ENCODE data around the gene SMIM8. TPM values are rescaled to one million over a fixed set of nuclear protein-coding genes. Genes with fewer than 3 reads are reported as not detected.

SMIM8 gene
- total RNA-seq, 1 experiment from 2014 or later = 6.6 TPM

- Histone ChIP-seq H4K20me1 (ENCODE audit: control insufficient read depth, insufficient read depth, insufficient read length) (no peaks in the 10 kb centered on the region), H3K27ac (ENCODE audit: insufficient read length, low read depth, low read length) (no peak overlapping the region), H3K18ac (ENCODE audit: insufficient read length, low read depth, low read length) (no peak overlapping the region), H3K23ac (ENCODE audit: insufficient read length, low read depth, low read length) (no peak overlapping the region), H2BK120ac (ENCODE audit: low read depth, low read length, poor library complexity, severe bottlenecking) (no peak overlapping the region), H2AFZ (ENCODE audit: low read length) (no peak overlapping the region), H2BK15ac (ENCODE audit: low read depth, low read length) (no peak overlapping the region), H3K14ac (ENCODE audit: insufficient read depth, low read length) (no peak overlapping the region), H4K91ac (ENCODE audit: insufficient read length, low read depth, low read length) (no peak overlapping the region), H3K56ac (ENCODE audit: insufficient read length, low read depth, low read length) (no peak overlapping the region), H3K23me2 (ENCODE audit: insufficient read length, low read depth, low read length, poor library complexity, severe bottlenecking) (no peaks in the 10 kb centered on the region), H3K27me3 (ENCODE audit: insufficient read depth, low read length) (no peaks in the 10 kb centered on the region), H3K4ac (ENCODE audit: low read depth, low read length) (no peak overlapping the region), H2AK5ac (ENCODE audit: insufficient read length, low read length) (no peak overlapping the region), H3T11ph (ENCODE audit: low read length) (no peak overlapping the region), H4K5ac (ENCODE audit: insufficient read length, low read depth, low read length) (no peak overlapping the region), H3K79me1 (ENCODE audit: insufficient read depth, low read depth, low read length, poor library complexity, severe bottlenecking) (no peaks in the 10 kb centered on the region), H2BK12ac (ENCODE audit: insufficient read length, low read depth, low read length) (no peak overlapping the region), H2BK5ac (ENCODE audit: insufficient read length, low read length) (no peak overlapping the region), H3K79me2 (ENCODE audit: insufficient read depth, low read length) (no peaks in the 10 kb centered on the region), H3K9ac (ENCODE audit: extremely low read depth, insufficient read length, low read length) (no peak overlapping the region), H3K9me3 (ENCODE audit: control insufficient read depth, low read depth, low read length) (no peaks in the 10 kb centered on the region), H4K8ac (replicated peaks; ENCODE audit: insufficient read length, low read depth, low read length) (no peak overlapping the region), H2BK20ac (ENCODE audit: low read depth, low read length, poor library complexity, severe bottlenecking) (no peak overlapping the region), H3K4me2 (ENCODE audit: insufficient read depth, insufficient read length, low read length) (no peak overlapping the region), H3K4me1 (ENCODE audit: insufficient read depth, low read length) (no peaks in the 10 kb centered on the region)
- Mint-ChIP-seq H3K4me3 (no peak overlapping the region), H3K36me3 (ENCODE audit: insufficient read depth in 1 of 3, low read depth in 3 of 3) (no peaks in the 10 kb centered on the region; a peak in 2 of 7 replicates), H3K27ac (no peak overlapping the region), H3K27me3 (ENCODE audit: low read depth) (no peaks in the 10 kb centered on the region), H3K4me1 (peaks cover 0 to 5% of the 10 kb centered on the region in 2 experiments; a peak in 2 of 4 replicates), H3K9me3 (no peaks in the 10 kb centered on the region)
- TF ChIP-seq CTCF (conservative IDR thresholded peaks at IDR 0.05) = no peak
- WGBS (ENCODE audit: extremely low coverage, insufficient read length, low lambda C conversion rate) = no CpG with 5 or more reads among the region's 4 CpGs
- DNase-seq = no peak
Observed at GRCh38 chr6:87378947-87379346, 56.6 kb downstream of the SMIM8 start.

Data from H9 (cell line).